ENCODE measurements around the gene DAAM1. TPM values are rescaled to one million over a fixed set of nuclear protein-coding genes. Genes with fewer than 3 reads are reported as not detected.

The DAAM1 gene
- total RNA-seq, 6 experiments from 2014 or later = 7.5 to 12.2 (median 8.6) TPM

DNA sequence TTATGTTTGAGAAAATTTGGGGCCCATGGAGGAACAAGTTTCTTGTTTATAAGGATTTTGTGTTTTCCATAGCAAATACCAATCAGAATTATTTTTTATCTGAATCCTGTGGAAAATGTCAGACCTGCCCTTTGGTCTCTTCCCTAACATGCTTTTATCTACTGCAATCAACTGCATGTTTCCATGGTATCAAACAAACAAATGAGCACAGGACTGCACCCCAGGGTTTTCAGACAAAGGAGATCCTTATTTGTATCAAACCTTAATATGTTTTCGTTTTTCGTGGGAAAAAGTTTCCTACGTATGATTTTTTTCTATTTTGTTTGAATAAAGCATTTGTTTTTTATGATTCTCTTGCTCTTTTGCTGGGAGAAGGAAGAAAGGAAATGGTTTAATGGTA is 185.6 kb downstream of the DAAM1 start:
- H3K36me3 Mint-ChIP-seq (ENCODE audit: low read depth) = no peaks in the 10 kb centered on the region
- TF ChIP-seq, protein P1, sequence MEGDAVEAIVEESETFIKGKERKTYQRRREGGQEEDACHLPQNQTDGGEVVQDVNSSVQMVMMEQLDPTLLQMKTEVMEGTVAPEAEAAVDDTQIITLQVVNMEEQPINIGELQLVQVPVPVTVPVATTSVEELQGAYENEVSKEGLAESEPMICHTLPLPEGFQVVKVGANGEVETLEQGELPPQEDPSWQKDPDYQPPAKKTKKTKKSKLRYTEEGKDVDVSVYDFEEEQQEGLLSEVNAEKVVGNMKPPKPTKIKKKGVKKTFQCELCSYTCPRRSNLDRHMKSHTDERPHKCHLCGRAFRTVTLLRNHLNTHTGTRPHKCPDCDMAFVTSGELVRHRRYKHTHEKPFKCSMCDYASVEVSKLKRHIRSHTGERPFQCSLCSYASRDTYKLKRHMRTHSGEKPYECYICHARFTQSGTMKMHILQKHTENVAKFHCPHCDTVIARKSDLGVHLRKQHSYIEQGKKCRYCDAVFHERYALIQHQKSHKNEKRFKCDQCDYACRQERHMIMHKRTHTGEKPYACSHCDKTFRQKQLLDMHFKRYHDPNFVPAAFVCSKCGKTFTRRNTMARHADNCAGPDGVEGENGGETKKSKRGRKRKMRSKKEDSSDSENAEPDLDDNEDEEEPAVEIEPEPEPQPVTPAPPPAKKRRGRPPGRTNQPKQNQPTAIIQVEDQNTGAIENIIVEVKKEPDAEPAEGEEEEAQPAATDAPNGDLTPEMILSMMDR (IDR thresholded peaks at IDR 0.05) = no peak
- H3K4me3 Mint-ChIP-seq = no peak overlapping the region
- no peaks in the 10 kb centered on the region for H3K9me3 Mint-ChIP-seq
- peaks cover 2% of the 10 kb centered on the region for H3K27me3 Mint-ChIP-seq (ENCODE audit: insufficient read depth)
- no peak overlapping the region for H3K27ac Mint-ChIP-seq
- H3K4me1 Mint-ChIP-seq (ENCODE audit: low read depth) = peaks cover 15% of the 10 kb centered on the region
- DNase-seq = no peak

DNA sequence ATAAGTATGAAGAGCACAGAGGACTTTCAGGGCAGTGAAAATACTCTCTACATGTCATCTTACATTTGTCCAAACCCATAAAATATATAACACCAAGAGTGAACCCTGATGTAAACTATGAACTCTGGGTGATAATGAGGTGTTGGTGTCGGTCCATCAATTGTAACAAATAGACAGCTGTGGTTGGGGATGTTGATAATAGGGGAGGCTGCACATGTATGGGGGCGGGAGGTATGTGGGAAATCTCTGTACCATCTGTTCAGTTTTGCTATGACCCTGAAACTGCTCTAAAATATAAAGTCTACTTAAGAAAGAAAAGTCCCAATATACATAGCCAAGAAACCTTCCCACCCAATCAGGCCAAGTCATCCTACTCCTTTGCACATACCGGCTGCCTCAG is 188.2 kb downstream of the DAAM1 start:
- H3K36me3 Mint-ChIP-seq (ENCODE audit: low read depth) = no peaks in the 10 kb centered on the region
- no peak for DNase-seq
- no peak overlapping the region for H3K27ac Mint-ChIP-seq
- H3K4me3 Mint-ChIP-seq = no peak overlapping the region
- H3K4me1 Mint-ChIP-seq (ENCODE audit: low read depth) = peaks cover 15% of the 10 kb centered on the region
- peaks cover 2% of the 10 kb centered on the region for H3K27me3 Mint-ChIP-seq (ENCODE audit: insufficient read depth)
- H3K9me3 Mint-ChIP-seq = no peaks in the 10 kb centered on the region
- TF ChIP-seq, protein P1 (IDR thresholded peaks at IDR 0.05) = no peak

DNA sequence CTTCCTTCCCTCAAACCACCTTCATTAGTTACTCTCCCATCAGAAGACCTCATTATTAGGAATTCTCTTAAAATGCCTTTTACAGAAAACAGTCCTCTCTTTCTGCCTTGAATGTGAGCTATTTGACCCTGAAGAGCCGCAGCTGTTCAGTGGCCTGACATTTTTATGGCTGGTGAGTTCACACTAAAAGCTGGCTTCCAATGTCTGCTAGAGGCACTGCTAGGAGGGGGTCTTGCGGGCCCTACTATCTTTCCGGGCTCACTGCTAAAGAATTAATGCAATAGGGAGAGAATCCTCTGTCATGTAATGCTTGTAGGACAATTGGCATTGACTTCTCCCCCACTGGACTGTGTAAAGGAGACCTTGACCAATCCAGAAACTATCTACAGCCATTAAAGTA is 189.0 kb downstream of the DAAM1 start:
- H3K27ac Mint-ChIP-seq = peak overlapping the region; percentile 5; the same call in 1 of the 2 replicates
- H3K4me1 Mint-ChIP-seq (ENCODE audit: low read depth) = peaks cover 15% of the 10 kb centered on the region
- H3K27me3 Mint-ChIP-seq (ENCODE audit: insufficient read depth) = peaks cover 2% of the 10 kb centered on the region
- H3K36me3 Mint-ChIP-seq (ENCODE audit: low read depth) = no peaks in the 10 kb centered on the region
- H3K4me3 Mint-ChIP-seq = no peak overlapping the region
- TF ChIP-seq, protein P1 (IDR thresholded peaks at IDR 0.05) = no peak
- no peaks in the 10 kb centered on the region for H3K9me3 Mint-ChIP-seq
- no peak for DNase-seq

DNA sequence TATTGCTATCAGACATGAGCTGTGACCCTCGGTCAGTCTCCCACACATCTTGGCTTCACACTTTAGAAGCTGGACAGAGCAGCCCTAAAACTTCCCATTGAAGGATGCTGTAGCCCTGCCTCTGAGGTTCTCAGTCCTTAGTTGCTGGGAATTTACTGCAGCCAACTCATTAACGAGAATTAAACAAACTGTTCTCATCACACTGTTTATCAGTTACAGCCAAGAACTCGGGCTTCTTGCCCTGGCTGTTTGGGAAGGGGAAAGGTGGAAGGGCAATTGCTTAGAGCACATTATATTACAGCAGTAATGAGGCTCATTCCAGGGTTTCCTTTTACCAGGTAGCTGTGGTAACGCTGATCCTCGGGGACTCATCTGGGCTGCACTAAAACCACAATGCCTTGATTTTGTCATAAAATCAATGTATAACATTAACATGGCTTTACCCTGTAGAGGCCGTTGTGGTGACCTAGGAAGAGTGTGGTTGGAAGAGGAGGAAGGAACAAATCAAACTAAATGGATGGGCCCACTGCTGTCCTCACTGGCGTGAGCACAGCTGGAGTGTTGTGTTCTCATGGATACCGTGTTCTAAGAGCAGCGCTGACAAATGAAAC is 189.6 kb downstream of the DAAM1 start:
- DNase-seq = no peak
- H3K27ac Mint-ChIP-seq = 0 out of 2 replicates have a peak overlapping the region, but pooled peaks have one; percentile 5
- H3K4me3 Mint-ChIP-seq = no peak overlapping the region
- H3K27me3 Mint-ChIP-seq (ENCODE audit: insufficient read depth) = peaks cover 2% of the 10 kb centered on the region
- peaks cover 15% of the 10 kb centered on the region for H3K4me1 Mint-ChIP-seq (ENCODE audit: low read depth)
- H3K9me3 Mint-ChIP-seq = no peaks in the 10 kb centered on the region
- TF ChIP-seq, protein P1 (IDR thresholded peaks at IDR 0.05) = no peak
- H3K36me3 Mint-ChIP-seq (ENCODE audit: low read depth) = no peaks in the 10 kb centered on the region

DNA sequence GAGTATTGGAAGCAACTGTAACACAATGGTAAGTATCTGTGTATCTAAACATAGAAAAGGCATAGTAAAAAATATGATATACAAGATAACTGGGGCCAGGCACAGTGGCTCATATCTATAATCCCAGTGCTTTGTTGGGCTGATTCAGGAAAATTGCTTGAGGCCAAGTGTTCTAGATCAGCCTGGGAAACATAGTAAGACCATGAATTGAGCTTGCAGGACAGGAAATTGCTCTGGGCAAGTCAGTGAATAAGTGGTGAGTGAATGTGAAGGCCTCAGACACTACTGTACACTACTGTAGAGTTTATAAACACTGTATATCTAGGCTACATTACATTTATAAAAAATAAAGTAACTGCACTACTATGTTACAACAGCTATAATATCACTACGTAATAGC is 201.5 kb downstream of the DAAM1 start:
- Mint-ChIP-seq H3K4me3 (no peak overlapping the region), H3K4me1 (ENCODE audit: low read depth) (peaks cover 7% of the 10 kb centered on the region; the same call in 1 of the 2 replicates), H3K9me3 (no peaks in the 10 kb centered on the region), H3K36me3 (ENCODE audit: low read depth) (no peaks in the 10 kb centered on the region), H3K27me3 (ENCODE audit: insufficient read depth) (no peaks in the 10 kb centered on the region), H3K27ac (no peak overlapping the region)
- TF ChIP-seq, protein P1 (IDR thresholded peaks at IDR 0.05) = no peak
- peak; percentile 3 for DNase-seq
